ENCODE results near the gene UVRAG.

UVRAG gene

DNA sequence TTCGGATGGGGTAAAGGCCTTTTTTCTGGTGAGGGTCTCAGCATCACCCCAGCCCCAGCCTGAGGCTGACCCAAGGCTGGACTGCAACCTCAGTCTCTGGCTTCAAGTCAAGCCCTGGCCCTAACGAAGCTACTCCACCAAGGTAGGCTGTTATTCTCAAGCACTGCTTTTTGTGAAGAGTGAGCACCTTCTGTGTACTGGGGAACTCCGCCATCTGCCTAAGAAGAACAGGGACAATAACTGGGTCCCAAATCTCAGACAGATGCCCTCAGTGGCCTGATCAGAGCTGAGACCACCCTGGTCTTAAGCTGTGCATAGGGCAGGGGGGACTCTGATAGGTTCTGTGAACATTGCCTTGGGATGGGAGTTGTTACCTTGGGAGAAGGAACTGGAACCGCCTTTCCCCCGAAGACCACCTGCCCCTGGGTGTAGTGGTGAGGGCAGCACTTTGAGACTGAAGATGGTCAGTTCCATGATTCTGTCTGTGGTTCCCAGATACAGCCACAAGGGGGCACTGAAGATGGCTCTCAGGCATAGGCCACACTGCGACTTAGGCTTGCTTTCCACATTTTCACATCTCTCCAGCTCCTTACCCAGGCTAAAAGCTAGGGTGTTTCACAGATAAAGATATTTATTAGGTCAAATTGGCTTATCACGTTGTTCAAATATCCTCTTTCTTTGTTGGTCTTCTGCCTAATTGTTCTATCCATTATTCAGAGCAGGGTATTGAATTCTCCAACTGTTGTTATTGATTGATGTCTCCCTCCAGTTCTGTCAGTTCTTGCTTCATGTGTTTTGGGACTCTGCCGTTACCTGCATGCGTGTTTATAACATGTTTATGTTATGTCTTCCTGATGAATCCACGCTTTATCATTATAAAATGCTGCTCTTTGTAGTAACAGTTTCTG is 11.8 kb upstream of the UVRAG start:
- peaks cover 25% of the 10 kb centered on the region for H3K4me1 ChIP-seq (ENCODE audit: low read depth, poor library complexity, severe bottlenecking)
- H3K4me2 ChIP-seq = no peak overlapping the region
- H3K79me2 ChIP-seq (ENCODE audit: insufficient read depth, low read depth) = no peaks in the 10 kb centered on the region
- no peak overlapping the region for H3K27ac ChIP-seq
- TF ChIP-seq, protein P1, sequence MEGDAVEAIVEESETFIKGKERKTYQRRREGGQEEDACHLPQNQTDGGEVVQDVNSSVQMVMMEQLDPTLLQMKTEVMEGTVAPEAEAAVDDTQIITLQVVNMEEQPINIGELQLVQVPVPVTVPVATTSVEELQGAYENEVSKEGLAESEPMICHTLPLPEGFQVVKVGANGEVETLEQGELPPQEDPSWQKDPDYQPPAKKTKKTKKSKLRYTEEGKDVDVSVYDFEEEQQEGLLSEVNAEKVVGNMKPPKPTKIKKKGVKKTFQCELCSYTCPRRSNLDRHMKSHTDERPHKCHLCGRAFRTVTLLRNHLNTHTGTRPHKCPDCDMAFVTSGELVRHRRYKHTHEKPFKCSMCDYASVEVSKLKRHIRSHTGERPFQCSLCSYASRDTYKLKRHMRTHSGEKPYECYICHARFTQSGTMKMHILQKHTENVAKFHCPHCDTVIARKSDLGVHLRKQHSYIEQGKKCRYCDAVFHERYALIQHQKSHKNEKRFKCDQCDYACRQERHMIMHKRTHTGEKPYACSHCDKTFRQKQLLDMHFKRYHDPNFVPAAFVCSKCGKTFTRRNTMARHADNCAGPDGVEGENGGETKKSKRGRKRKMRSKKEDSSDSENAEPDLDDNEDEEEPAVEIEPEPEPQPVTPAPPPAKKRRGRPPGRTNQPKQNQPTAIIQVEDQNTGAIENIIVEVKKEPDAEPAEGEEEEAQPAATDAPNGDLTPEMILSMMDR (conservative IDR thresholded peaks at IDR 0.05; ENCODE audit: low read depth, low read length) = peak; percentile 97
- H3K9ac ChIP-seq = no peak overlapping the region
- no peaks in the 10 kb centered on the region for H3K27me3 ChIP-seq (ENCODE audit: insufficient read depth, low read depth)
- no peak overlapping the region for H2AFZ ChIP-seq (ENCODE audit: low read depth)
- H3K4me3 ChIP-seq (IDR thresholded peaks at IDR 0.05; ENCODE audit: insufficient read depth, low read depth, low read length) = no peak overlapping the region
- no peaks in the 10 kb centered on the region for H3K36me3 ChIP-seq (ENCODE audit: insufficient read depth)
- H4K20me1 ChIP-seq (ENCODE audit: insufficient read depth) = no peaks in the 10 kb centered on the region

DNA sequence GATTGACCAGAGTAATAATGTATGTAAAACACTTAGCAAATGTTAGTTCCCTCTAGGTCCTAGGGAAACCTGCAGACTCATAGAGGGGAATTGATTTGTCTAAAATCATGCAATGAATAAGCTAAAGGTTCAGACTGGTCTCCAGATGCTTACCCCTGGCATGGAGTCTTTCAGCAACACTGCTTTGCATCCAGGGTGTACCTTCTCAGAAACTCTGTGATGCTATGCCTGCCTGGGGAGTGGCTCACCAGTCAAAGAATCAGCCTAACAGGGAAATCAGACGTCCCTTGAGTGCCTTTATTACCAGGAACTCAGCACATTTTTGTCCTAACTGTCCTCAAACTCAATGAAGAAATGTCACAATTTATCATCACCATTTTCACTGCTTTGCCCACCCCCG is 5.9 kb upstream of the UVRAG start:
- Histone ChIP-seq H3K79me2 (ENCODE audit: insufficient read depth, low read depth) (no peaks in the 10 kb centered on the region), H3K27me3 (ENCODE audit: insufficient read depth, low read depth) (no peaks in the 10 kb centered on the region), H3K27ac (no peak overlapping the region), H3K36me3 (ENCODE audit: insufficient read depth) (no peaks in the 10 kb centered on the region), H4K20me1 (ENCODE audit: insufficient read depth) (no peaks in the 10 kb centered on the region), H3K9ac (no peak overlapping the region), H3K4me3 (IDR thresholded peaks at IDR 0.05; ENCODE audit: insufficient read depth, low read depth, low read length) (no peak overlapping the region), H3K4me1 (ENCODE audit: low read depth, poor library complexity, severe bottlenecking) (peaks cover 8% of the 10 kb centered on the region), H2AFZ (ENCODE audit: low read depth) (no peak overlapping the region), H3K4me2 (no peak overlapping the region)
- TF ChIP-seq, protein P1 (conservative IDR thresholded peaks at IDR 0.05; ENCODE audit: low read depth, low read length) = no peak

DNA sequence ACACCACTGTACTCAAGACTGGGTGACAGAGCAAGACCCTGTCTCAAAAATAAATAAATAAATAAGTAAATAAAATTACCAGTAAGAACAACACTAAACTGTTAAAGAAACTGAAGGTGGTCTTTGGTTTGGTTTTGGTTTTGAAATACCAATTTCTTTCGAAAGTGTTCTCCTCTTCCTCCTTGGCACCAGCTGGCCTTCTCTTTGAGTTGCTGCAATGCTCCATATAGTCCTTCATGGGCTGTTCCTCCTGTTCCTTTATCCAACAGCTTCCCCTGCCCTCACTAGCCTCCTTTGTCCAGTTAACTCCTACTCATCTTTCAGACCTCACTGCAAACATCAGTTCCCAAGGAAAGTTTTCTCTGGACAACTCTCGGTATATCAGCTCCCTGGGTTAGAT is 5.0 kb upstream of the UVRAG start:
- Histone ChIP-seq H3K4me3 (IDR thresholded peaks at IDR 0.05; ENCODE audit: insufficient read depth, low read depth, low read length) (no peak overlapping the region), H3K4me2 (no peak overlapping the region), H4K20me1 (ENCODE audit: insufficient read depth) (no peaks in the 10 kb centered on the region), H3K4me1 (ENCODE audit: low read depth, poor library complexity, severe bottlenecking) (peaks cover 10% of the 10 kb centered on the region), H3K27me3 (ENCODE audit: insufficient read depth, low read depth) (no peaks in the 10 kb centered on the region), H3K79me2 (ENCODE audit: insufficient read depth, low read depth) (no peaks in the 10 kb centered on the region), H3K27ac (no peak overlapping the region), H2AFZ (ENCODE audit: low read depth) (no peak overlapping the region), H3K9ac (no peak overlapping the region), H3K36me3 (ENCODE audit: insufficient read depth) (no peaks in the 10 kb centered on the region)
- TF ChIP-seq, protein P1 (conservative IDR thresholded peaks at IDR 0.05; ENCODE audit: low read depth, low read length) = no peak

DNA sequence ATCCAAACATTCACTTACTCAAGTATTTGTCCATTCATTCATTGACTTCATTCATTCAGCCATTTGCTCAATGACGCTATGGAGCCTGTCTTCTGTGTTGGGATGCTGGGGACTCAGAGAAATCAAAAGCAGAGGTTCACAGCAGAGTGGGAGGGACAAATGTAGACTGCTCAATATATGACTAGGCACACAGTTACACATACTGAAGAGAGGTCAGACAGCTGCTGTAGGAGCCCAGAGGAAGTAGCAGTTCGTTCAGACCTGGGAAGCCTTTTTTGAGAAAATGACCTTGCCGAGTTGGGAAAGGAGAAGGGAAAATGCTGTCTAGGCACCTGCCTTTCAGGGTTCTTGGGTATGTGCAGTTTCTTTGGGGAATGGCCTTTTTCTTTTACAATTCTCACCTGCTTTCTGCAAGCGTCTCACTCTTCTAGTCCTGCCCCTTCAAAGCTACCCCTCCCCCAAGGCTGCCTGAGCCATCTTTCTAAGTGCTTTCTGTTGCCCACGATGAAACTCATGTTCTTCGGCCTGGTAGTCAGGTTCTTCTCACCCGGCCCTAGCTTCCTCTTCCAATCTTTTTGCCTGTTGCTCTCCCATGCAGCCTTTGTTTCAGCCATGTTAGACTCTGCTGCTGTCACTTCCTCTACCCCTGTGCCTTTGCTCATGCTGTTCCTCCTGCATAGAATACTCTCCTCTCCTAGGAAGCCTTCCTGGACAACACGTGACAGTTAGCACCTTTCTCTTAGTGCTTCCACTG is 4.2 kb upstream of the UVRAG start:
- H3K4me2 ChIP-seq = no peak overlapping the region
- no peak overlapping the region for H3K4me3 ChIP-seq (IDR thresholded peaks at IDR 0.05; ENCODE audit: insufficient read depth, low read depth, low read length)
- H3K27ac ChIP-seq = no peak overlapping the region

More for the DNA sequence above, 4.2 kb upstream of the UVRAG start:
- 0 out of 2 replicates have a peak, but pooled peaks cover 3% of the 10 kb centered on the region for H3K79me2 ChIP-seq (ENCODE audit: insufficient read depth, low read depth)
- H3K9ac ChIP-seq = no peak overlapping the region
- H4K20me1 ChIP-seq (ENCODE audit: insufficient read depth) = no peaks in the 10 kb centered on the region
- no peak overlapping the region for H2AFZ ChIP-seq (ENCODE audit: low read depth)
- H3K36me3 ChIP-seq (ENCODE audit: insufficient read depth) = no peaks in the 10 kb centered on the region
- H3K27me3 ChIP-seq (ENCODE audit: insufficient read depth, low read depth) = no peaks in the 10 kb centered on the region
- TF ChIP-seq, protein P1 (conservative IDR thresholded peaks at IDR 0.05; ENCODE audit: low read depth, low read length) = no peak
- peaks cover 10% of the 10 kb centered on the region for H3K4me1 ChIP-seq (ENCODE audit: low read depth, poor library complexity, severe bottlenecking)
